ENCODE data around the gene ERAS. TPM values are rescaled to one million over a fixed set of nuclear protein-coding genes. Genes with fewer than 3 reads are reported as not detected.

ERAS gene
- total RNA-seq = not detected
- not detected for polyA plus RNA-seq
- not detected for total RNA-seq

DNA sequence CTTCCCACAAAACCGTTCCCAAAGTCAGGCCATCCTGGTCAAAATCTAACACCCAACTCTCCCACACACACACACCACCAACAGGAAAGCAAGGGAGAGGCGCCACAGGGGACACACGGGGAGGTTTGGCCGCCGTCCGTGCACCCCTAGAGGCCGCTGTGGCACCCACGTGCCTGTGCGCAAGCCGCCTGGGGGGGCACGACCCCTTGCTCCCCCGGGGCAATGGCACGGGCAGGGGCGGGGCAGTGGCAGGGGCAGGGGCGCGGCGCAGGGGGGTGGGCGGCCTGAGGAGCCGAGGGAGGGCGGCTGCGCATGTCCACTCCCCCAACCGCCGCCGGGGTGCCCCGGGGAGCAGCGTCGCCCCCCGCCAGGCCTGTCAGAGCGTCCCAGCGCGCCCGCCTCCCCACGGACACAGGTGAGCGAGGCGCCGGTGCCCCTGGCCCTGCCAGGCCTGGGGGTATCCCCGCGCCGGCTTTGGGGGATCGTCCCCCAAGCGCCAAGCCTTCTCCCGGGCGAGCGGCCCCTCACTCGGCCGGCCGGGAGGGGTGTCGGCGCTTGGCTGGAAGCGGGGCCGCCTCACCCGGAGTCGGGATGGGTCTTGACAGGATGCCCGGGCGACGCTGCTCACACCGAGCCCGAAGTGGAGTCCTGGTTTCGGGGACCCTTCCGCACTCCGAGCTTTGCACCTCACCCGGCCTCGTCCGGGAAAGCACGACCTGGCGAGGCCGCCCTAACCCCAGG is at the start of gene ERAS:
Gene ERAS (plus strand): TSS at position 379 of the 741 bp plus-strand sequence. CDS start 2,611 bp downstream, outside the sequence.
- H3K4me3 ChIP-seq (ENCODE audit: low read length) = no peak within 1 kb of the TSS
- peak; percentile 59 for ATAC-seq
- no peaks in the 10 kb centered on the region for H3K4me1 ChIP-seq (ENCODE audit: control insufficient read depth in 2 of 2, insufficient read depth in 2 of 2, low read length in 2 of 2)
- H3K9me3 ChIP-seq (ENCODE audit: control insufficient read depth in 2 of 3, low read length in 3 of 3) = no peaks in the 10 kb centered on the region
- Mint-ChIP-seq H3K27me3 (peaks cover 19 to 33% (median 21%) of the 10 kb centered on the region in 5 donors), H3K27ac (peak within 1 kb of the TSS in 1 of 9 donors; percentile 67), H3K36me3 (peaks cover 0 to 20% (median 3%) of the 10 kb centered on the region in 5 donors), H3K4me1 (peaks cover 0 to 9% (median 3%) of the 10 kb centered on the region in 7 donors), H3K9me3 (peaks cover 0 to 5% (median 0%) of the 10 kb centered on the region in 11 donors), H3K4me3 (peak within 1 kb of the TSS in 9 of 10 donors; percentile 5 to 78 (median 57))
- POLR2A ChIA-PET = no interaction called here
- intact Hi-C loops (cut with micrococcal nuclease) = no loop called here
- H3K27me3 ChIP-seq (ENCODE audit: control insufficient read depth in 2 of 2, insufficient read depth in 2 of 2, low read length in 2 of 2) = no peaks in the 10 kb centered on the region
- no peaks in the 10 kb centered on the region for H3K36me3 ChIP-seq (ENCODE audit: control insufficient read depth in 2 of 3, insufficient read depth in 3 of 3, low read length in 3 of 3)
- no peak for DNase-seq
- H3K27ac ChIP-seq (ENCODE audit: low read depth, low read length) = no peak within 1 kb of the TSS
- CTCF ChIA-PET = interaction anchor here (0.6 to 1.6 kb wide), 2 partner anchors 65 to 122 kb away, joined by 3 read pairs; no protein-coding TSS in a partner anchor

DNA sequence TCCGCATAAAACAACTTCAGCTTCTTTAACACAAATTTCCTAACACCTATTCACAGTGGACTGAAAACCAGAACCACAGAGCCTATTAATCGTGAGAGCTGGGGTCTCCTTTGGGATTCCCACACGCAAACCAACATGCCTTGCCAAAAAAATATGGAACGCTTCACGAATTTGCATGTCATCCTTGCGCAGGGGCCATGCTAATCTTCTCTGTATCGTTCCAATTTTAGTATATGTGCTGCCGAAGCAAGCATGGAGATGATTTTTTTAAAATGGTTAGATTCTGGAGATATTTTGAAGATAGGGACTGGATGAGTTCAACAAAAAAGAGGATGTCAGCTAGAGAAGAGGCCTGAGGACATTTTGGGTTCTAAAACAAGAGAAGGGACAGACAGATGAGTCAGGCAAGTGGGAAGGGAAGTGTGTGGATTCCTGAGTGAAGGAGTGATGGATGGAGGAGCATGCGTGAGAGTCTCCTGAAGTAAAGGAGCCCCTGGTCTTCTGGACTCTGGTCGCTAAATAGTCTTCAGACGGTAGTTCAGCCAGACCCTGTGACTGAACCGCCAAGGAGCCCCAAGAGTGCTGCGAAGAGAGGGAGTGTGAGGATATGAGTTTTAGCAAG is 49.4 kb upstream of the ERAS start:
- no peak overlapping the region for H3K27ac ChIP-seq (ENCODE audit: low read depth, low read length)
- Mint-ChIP-seq H3K36me3 (no peaks in the 10 kb centered on the region), H3K4me1 (peaks cover 0 to 3% (median 0%) of the 10 kb centered on the region in 7 donors), H3K27ac (no peak overlapping the region), H3K4me3 (no peak overlapping the region), H3K9me3 (no peaks in the 10 kb centered on the region), H3K27me3 (peaks cover 0 to 20% (median 0%) of the 10 kb centered on the region in 5 donors)
- no peaks in the 10 kb centered on the region for H3K4me1 ChIP-seq (ENCODE audit: control insufficient read depth in 2 of 2, insufficient read depth in 2 of 2, low read length in 2 of 2)
- ChIA-PET CTCF (no interaction called here), POLR2A (no interaction called here)
- H3K4me3 ChIP-seq (ENCODE audit: low read length) = no peak overlapping the region
- no peak for DNase-seq
- intact Hi-C loops (cut with micrococcal nuclease) = no loop called here
- H3K36me3 ChIP-seq (ENCODE audit: control insufficient read depth in 2 of 3, insufficient read depth in 3 of 3, low read length in 3 of 3) = no peaks in the 10 kb centered on the region
- no peak for ATAC-seq
- no peaks in the 10 kb centered on the region for H3K9me3 ChIP-seq (ENCODE audit: control insufficient read depth in 2 of 3, low read length in 3 of 3)
- H3K27me3 ChIP-seq (ENCODE audit: control insufficient read depth in 2 of 2, insufficient read depth in 2 of 2, low read length in 2 of 2) = no peaks in the 10 kb centered on the region

GRCh38 chrX:48779399-48779798 is 46.9 kb upstream of the ERAS start:
- intact Hi-C loops (cut with micrococcal nuclease) = no loop called here
- Mint-ChIP-seq H3K36me3 (no peaks in the 10 kb centered on the region), H3K4me1 (peaks cover 0 to 3% (median 0%) of the 10 kb centered on the region in 7 donors), H3K27ac (no peak overlapping the region), H3K4me3 (no peak overlapping the region), H3K27me3 (peaks cover 0 to 20% (median 0%) of the 10 kb centered on the region in 5 donors), H3K9me3 (no peaks in the 10 kb centered on the region)
- Histone ChIP-seq H3K4me3 (ENCODE audit: low read length) (no peak overlapping the region), H3K4me1 (ENCODE audit: control insufficient read depth in 2 of 2, insufficient read depth in 2 of 2, low read length in 2 of 2) (no peaks in the 10 kb centered on the region), H3K9me3 (ENCODE audit: control insufficient read depth in 2 of 3, low read length in 3 of 3) (no peaks in the 10 kb centered on the region), H3K27me3 (ENCODE audit: control insufficient read depth in 2 of 2, insufficient read depth in 2 of 2, low read length in 2 of 2) (no peaks in the 10 kb centered on the region), H3K36me3 (ENCODE audit: control insufficient read depth in 2 of 3, insufficient read depth in 3 of 3, low read length in 3 of 3) (no peaks in the 10 kb centered on the region), H3K27ac (ENCODE audit: low read depth, low read length) (no peak overlapping the region)
- POLR2A ChIA-PET = no interaction called here
- no peak for ATAC-seq
- DNase-seq = no peak
- CTCF ChIA-PET = no interaction called here

- DNase-seq = no peak
- peaks cover 0 to 3% (median 0%) of the 10 kb centered on the region in 7 donors for H3K4me1 Mint-ChIP-seq
- Histone ChIP-seq H3K4me3 (ENCODE audit: low read length) (no peak overlapping the region), H3K36me3 (ENCODE audit: control insufficient read depth in 2 of 3, insufficient read depth in 3 of 3, low read length in 3 of 3) (no peaks in the 10 kb centered on the region), H3K27me3 (ENCODE audit: control insufficient read depth in 2 of 2, insufficient read depth in 2 of 2, low read length in 2 of 2) (no peaks in the 10 kb centered on the region), H3K4me1 (ENCODE audit: control insufficient read depth in 2 of 2, insufficient read depth in 2 of 2, low read length in 2 of 2) (no peaks in the 10 kb centered on the region), H3K27ac (ENCODE audit: low read depth, low read length) (no peak overlapping the region), H3K9me3 (ENCODE audit: control insufficient read depth in 2 of 3, low read length in 3 of 3) (no peaks in the 10 kb centered on the region)
- no peak overlapping the region for H3K4me3 Mint-ChIP-seq
- ATAC-seq = no peak
- intact Hi-C loops (cut with micrococcal nuclease) = no loop called here
- POLR2A ChIA-PET = no interaction called here
- H3K9me3 Mint-ChIP-seq = no peaks in the 10 kb centered on the region
- H3K27me3 Mint-ChIP-seq = peaks cover 0 to 20% (median 0%) of the 10 kb centered on the region in 5 donors
- no peak overlapping the region for H3K27ac Mint-ChIP-seq
- CTCF ChIA-PET = no interaction called here
- H3K36me3 Mint-ChIP-seq = no peaks in the 10 kb centered on the region
Measured at GRCh38 chrX:48781705-48782104, 44.6 kb upstream of the ERAS start.

GRCh38 chrX:48782216-48782615 is 44.1 kb upstream of the ERAS start:
- Histone ChIP-seq H3K4me1 (ENCODE audit: control insufficient read depth in 2 of 2, insufficient read depth in 2 of 2, low read length in 2 of 2) (no peaks in the 10 kb centered on the region), H3K27me3 (ENCODE audit: control insufficient read depth in 2 of 2, insufficient read depth in 2 of 2, low read length in 2 of 2) (no peaks in the 10 kb centered on the region), H3K36me3 (ENCODE audit: control insufficient read depth in 2 of 3, insufficient read depth in 3 of 3, low read length in 3 of 3) (no peaks in the 10 kb centered on the region), H3K27ac (ENCODE audit: low read depth, low read length) (no peak overlapping the region), H3K4me3 (ENCODE audit: low read length) (no peak overlapping the region), H3K9me3 (ENCODE audit: control insufficient read depth in 2 of 3, low read length in 3 of 3) (no peaks in the 10 kb centered on the region)
- POLR2A ChIA-PET = no interaction called here
- intact Hi-C loops (cut with micrococcal nuclease) = no loop called here
- Mint-ChIP-seq H3K36me3 (no peaks in the 10 kb centered on the region), H3K27ac (no peak overlapping the region), H3K4me1 (peaks cover 0 to 2% (median 0%) of the 10 kb centered on the region in 7 donors), H3K27me3 (peaks cover 0 to 21% (median 0%) of the 10 kb centered on the region in 5 donors), H3K4me3 (no peak overlapping the region), H3K9me3 (no peaks in the 10 kb centered on the region)
- CTCF ChIA-PET = no interaction called here
- ATAC-seq (no peak), DNase-seq (no peak)

- no peaks in the 10 kb centered on the region for H3K36me3 ChIP-seq (ENCODE audit: control insufficient read depth in 2 of 3, insufficient read depth in 3 of 3, low read length in 3 of 3)
- no peaks in the 10 kb centered on the region for H3K27me3 ChIP-seq (ENCODE audit: control insufficient read depth in 2 of 2, insufficient read depth in 2 of 2, low read length in 2 of 2)
- no peaks in the 10 kb centered on the region for H3K9me3 ChIP-seq (ENCODE audit: control insufficient read depth in 2 of 3, low read length in 3 of 3)
- ATAC-seq (no peak), DNase-seq (no peak)
- Mint-ChIP-seq H3K27me3 (peaks cover 0 to 19% (median 0%) of the 10 kb centered on the region in 5 donors), H3K4me1 (peaks cover 0 to 2% (median 0%) of the 10 kb centered on the region in 7 donors), H3K27ac (no peak overlapping the region), H3K36me3 (no peaks in the 10 kb centered on the region), H3K9me3 (no peaks in the 10 kb centered on the region), H3K4me3 (no peak overlapping the region)
- POLR2A ChIA-PET = no interaction called here
- H3K27ac ChIP-seq (ENCODE audit: low read depth, low read length) = no peak overlapping the region
- no peak overlapping the region for H3K4me3 ChIP-seq (ENCODE audit: low read length)
- CTCF ChIA-PET = no interaction called here
- H3K4me1 ChIP-seq (ENCODE audit: control insufficient read depth in 2 of 2, insufficient read depth in 2 of 2, low read length in 2 of 2) = no peaks in the 10 kb centered on the region
- intact Hi-C loops (cut with micrococcal nuclease) = no loop called here
Measured at GRCh38 chrX:48782795-48783194, 43.5 kb upstream of the ERAS start.

Data from naive thymus-derived CD4-positive, alpha-beta T cell (primary cell).